Activated gamma-delta T cell treated with anti-CD3 and anti-CD28 coated beads, Interleukin-2, amount 50 U/mL, for 16 hours (primary cell): ENCODE measurements around the gene NDUFV1.
"Not testable (repeated sequence)": the region's sequence is repeated elsewhere in the genome, so short reads cannot be mapped to it uniquely, and the experiment has no call there.

Experiments
- DNase-seq: peaks from one replicate; pipeline ENCODE4 v3.0.0-alpha.2; 2020; ENCODE audit warnings: low read depth

Gene NDUFV1

GRCh38 chr11:67657300-67657699 lies 50.6 kb downstream of the NDUFV1 start:
- no peak for DNase-seq

- not testable (repeated sequence) for DNase-seq
Observed at GRCh38 chr11:67659651-67660165, 53.0 kb downstream of the NDUFV1 start.

GRCh38 chr11:67660752-67661151 lies 54.0 kb downstream of the NDUFV1 start:
- DNase-seq = not testable (repeated sequence)
